SK-N-SH treated with all-trans-retinoic acid at 6 μM for 48 hours (cell line): Measurements from ENCODE around the gene PKDCC.

ENCODE experiments used
- BACH2 ChIP-seq: fragments of 250-450 bp; sonication (Bioruptor Pico); IDR thresholded peaks from 2 replicates; pipeline ENCODE4 v1.9.0; 2021; ENCODE audit warnings: mild to moderate bottlenecking, borderline replicate concordance
- ZNF8 ChIP-seq: fragments of 450-650 bp; formaldehyde crosslinking; IDR thresholded peaks from 2 replicates; pipeline ENCODE4 v1.5.0; 2020; ENCODE audit warnings: mild to moderate bottlenecking, moderate library complexity

DNA sequence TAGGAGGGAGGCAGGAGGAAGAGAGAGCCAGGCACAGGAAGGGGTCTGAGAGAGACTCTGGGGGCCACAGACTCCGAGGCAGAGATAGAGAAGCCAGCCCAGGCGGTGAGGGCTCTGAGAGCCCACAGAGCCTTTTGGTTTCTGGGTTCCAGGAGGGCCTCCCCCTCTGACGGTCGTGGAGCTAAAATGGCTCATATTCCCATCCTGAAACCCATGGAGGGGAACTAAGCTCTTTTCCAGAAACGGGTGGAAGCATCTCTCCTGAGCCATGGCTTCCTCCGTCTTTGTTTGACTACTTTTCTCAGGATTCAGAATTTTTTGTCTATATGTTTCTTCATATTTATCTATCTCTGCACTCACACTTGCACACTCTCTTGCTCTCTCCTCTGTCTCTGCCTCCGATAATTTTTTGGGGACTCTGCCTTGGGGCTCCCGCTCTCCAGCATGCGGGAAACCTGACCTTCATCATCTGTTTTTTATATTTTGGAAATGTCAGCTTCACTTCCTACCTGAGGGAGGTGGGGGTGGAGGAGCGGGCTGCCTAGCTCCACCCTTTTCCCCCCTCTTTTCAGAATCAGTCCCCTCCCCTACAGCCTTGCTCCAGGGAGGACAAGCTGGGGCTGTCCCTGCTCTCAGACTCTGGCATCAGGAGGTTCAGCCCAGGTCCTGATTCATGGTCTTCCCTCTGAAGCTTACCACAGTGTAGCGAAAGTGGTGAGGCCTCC lies 5.0 kb upstream of the PKDCC start:
- TF ChIP-seq ZNF8 (CRISPR knock-in tag) (no peak), BACH2 (no peak)
